ENCODE measurements around the gene CARS1. TPM values are rescaled to one million over a fixed set of nuclear protein-coding genes. Genes with fewer than 3 reads are reported as not detected.

Gene CARS1
- total and polyA plus RNA-seq, 2 of the 8 experiments (the other 6 are each of a cell fraction or from before 2014, with no cell fraction given): 44.1 to 100 TPM

DNA sequence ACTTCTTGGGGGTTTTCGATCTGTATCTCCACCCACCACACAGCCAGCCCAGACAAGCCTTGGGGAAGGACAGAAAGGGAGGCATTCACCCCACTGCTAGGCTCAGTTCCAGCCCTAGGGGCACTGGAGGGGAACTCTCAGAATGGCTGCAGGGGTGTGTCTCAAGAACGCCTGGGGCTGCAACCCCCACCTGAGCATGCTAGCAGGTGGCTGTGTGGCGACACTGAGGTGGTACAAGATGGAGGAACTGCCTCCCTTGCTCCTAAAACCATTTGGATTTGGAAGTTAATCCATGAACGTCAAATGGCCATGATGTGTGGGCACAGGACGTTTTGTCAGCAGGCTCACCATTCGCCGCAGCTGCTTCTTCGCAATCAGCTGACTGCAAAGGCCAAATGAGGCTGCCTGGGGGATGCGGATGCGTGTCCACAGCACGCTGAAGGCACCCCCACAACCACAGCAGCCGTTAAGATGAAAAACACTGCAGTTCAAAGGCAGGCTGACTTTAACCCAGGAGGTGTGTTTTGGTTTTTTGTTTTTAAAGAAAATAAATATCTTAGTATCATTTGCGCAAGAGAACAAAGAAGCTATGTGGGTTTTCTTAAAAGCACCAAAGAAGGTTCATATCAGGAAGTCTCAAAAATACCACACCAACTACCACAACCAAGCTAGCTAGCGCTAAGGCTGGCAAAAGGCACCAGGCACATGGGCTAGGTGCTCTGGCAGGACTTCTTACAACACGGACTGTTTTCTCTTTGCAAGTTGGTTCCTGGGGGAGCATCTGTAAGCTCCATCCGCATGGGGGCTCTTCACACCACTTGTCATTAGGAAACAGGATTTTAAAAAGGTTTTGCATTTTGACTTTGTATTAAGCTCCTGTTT, 42.9 kb downstream of the CARS1 start (continued):
- TF ChIP-seq CREB1 (IDR thresholded peaks at IDR 0.05): no peak
- no peak for TF ChIP-seq NANOG (IDR thresholded peaks at IDR 0.05; ENCODE audit: insufficient read depth, low read depth, low read length, poor library complexity, severe bottlenecking)
- TF ChIP-seq, protein P1, sequence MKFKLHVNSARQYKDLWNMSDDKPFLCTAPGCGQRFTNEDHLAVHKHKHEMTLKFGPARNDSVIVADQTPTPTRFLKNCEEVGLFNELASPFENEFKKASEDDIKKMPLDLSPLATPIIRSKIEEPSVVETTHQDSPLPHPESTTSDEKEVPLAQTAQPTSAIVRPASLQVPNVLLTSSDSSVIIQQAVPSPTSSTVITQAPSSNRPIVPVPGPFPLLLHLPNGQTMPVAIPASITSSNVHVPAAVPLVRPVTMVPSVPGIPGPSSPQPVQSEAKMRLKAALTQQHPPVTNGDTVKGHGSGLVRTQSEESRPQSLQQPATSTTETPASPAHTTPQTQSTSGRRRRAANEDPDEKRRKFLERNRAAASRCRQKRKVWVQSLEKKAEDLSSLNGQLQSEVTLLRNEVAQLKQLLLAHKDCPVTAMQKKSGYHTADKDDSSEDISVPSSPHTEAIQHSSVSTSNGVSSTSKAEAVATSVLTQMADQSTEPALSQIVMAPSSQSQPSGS (IDR thresholded peaks at IDR 0.05; ENCODE audit: low read length): no peak
- TF ChIP-seq EP300 (IDR thresholded peaks at IDR 0.05; ENCODE audit: borderline replicate concordance in 1 of 2, low read depth in 2 of 2, low read length in 2 of 2): no peak
- no peak for TF ChIP-seq RXRA (IDR thresholded peaks at IDR 0.05; ENCODE audit: insufficient read depth, low read depth, low read length)
- TF ChIP-seq TAF1 (IDR thresholded peaks at IDR 0.05; ENCODE audit: low read depth, low read length): no peak
- TF ChIP-seq, protein P2, sequence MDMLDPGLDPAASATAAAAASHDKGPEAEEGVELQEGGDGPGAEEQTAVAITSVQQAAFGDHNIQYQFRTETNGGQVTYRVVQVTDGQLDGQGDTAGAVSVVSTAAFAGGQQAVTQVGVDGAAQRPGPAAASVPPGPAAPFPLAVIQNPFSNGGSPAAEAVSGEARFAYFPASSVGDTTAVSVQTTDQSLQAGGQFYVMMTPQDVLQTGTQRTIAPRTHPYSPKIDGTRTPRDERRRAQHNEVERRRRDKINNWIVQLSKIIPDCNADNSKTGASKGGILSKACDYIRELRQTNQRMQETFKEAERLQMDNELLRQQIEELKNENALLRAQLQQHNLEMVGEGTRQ (IDR thresholded peaks at IDR 0.05; ENCODE audit: low read length): no peak
- no peak for TF ChIP-seq EZH2 (IDR thresholded peaks at IDR 0.05; ENCODE audit: low read depth, low read length, severe bottlenecking)
- no peak for TF ChIP-seq RAD21 (IDR thresholded peaks at IDR 0.05 in 1 of 2, conservative IDR thresholded peaks at IDR 0.05 in 1 of 2; ENCODE audit: low read depth in 2 of 2, low read length in 2 of 2)
- TF ChIP-seq, protein P3, sequence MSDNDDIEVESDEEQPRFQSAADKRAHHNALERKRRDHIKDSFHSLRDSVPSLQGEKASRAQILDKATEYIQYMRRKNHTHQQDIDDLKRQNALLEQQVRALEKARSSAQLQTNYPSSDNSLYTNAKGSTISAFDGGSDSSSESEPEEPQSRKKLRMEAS (IDR thresholded peaks at IDR 0.05): no peak
